Epithelial cell of proximal tubule (primary cell): ENCODE results near the gene STK24. TPM values are rescaled to one million over a fixed set of nuclear protein-coding genes. Genes with fewer than 3 reads are reported as not detected.

Experiments
- DNase-seq: peaks from one replicate; pipeline ENCODE4 v3.0.0-alpha.2; 2011; ENCODE audit warnings: low read depth
- H3K4me3 ChIP-seq: 2 replicates; pipeline ENCODE4 v1.5.1; 2011; ENCODE audit warnings: low read depth, mild to moderate bottlenecking, low read length
- total RNA-seq: library from RNA; depleted of rRNA; stranded (reverse); fragments of >200 nt; gene quantifications from 2 replicates; pipeline ENCODE4 v1.2.3, GENCODE V29; 2015
- TF ChIP-seq, protein P1 (sequence below): conservative IDR thresholded peaks from 2 replicates; pipeline ENCODE4 v1.5.1; 2012; ENCODE audit warnings: low read depth, mild to moderate bottlenecking, low read length

The STK24 gene
- total RNA-seq, 1 donor from 2014 or later, result 115 TPM

DNA sequence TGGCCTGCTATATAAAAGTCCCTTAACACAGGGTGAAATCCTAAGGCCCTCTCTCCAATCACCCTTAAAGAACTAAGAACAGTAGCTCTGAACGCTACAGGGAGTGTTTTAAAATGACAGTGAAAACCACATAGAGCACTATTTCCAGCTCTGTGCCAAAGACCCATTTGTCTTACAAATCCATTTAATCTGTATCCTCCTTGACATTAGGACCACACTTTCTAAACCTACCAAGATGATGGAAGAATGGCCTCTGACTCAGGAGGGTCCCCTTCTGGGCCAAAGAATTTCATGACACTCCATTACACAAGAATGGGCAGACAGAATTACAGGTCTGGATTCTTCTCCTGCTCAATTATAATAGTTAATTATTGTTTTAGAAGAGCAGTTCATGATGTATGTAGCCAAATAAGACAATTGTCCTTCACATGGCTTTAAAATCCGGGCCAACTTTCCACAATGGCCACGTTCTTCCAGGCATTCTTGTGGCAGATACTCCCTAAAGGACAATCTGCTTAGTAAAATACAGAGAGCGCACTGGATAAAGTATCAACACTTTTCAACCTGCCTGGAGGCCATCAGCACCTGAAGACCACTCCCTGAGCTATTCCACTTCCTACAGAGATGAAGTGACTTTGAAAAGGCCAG is 61.0 kb downstream of the STK24 start:
- TF ChIP-seq, protein P1, sequence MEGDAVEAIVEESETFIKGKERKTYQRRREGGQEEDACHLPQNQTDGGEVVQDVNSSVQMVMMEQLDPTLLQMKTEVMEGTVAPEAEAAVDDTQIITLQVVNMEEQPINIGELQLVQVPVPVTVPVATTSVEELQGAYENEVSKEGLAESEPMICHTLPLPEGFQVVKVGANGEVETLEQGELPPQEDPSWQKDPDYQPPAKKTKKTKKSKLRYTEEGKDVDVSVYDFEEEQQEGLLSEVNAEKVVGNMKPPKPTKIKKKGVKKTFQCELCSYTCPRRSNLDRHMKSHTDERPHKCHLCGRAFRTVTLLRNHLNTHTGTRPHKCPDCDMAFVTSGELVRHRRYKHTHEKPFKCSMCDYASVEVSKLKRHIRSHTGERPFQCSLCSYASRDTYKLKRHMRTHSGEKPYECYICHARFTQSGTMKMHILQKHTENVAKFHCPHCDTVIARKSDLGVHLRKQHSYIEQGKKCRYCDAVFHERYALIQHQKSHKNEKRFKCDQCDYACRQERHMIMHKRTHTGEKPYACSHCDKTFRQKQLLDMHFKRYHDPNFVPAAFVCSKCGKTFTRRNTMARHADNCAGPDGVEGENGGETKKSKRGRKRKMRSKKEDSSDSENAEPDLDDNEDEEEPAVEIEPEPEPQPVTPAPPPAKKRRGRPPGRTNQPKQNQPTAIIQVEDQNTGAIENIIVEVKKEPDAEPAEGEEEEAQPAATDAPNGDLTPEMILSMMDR, result no peak
- no peak overlapping the region for H3K4me3 ChIP-seq
- no peak for DNase-seq

GRCh38 chr13:98514288-98514687 is 62.6 kb downstream of the STK24 start:
- no peak for DNase-seq
- no peak overlapping the region for H3K4me3 ChIP-seq
- TF ChIP-seq, protein P1, result no peak

DNA sequence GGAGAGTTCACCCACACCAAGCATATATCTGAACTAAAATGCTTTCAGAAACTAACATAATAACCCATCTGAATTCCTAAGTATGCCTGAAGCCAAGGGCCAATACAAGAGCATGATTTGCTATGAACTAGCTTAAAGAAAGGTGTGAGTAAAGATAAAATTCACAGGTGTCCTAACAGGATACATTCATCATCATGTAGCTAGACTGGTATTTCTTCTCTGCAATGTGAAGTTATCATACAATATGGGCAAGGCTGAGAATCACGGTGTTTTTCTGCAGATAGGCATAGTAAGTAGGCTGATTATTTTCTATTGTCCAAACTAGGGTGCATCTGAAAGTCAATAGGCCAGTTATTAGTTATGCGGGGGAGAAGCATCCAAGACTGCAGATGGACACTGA is 63.1 kb downstream of the STK24 start:
- no peak for DNase-seq
- TF ChIP-seq, protein P1, result no peak
- no peak overlapping the region for H3K4me3 ChIP-seq

GRCh38 chr13:98512774-98513665 is 63.9 kb downstream of the STK24 start:
- TF ChIP-seq, protein P1, result no peak
- DNase-seq, result no peak
- H3K4me3 ChIP-seq, result no peak overlapping the region

GRCh38 chr13:98511435-98511834 is 65.5 kb downstream of the STK24 start:
- no peak overlapping the region for H3K4me3 ChIP-seq
- TF ChIP-seq, protein P1, result no peak
- no peak for DNase-seq

GRCh38 chr13:98510156-98510509 is 66.8 kb downstream of the STK24 start:
- H3K4me3 ChIP-seq, result no peak overlapping the region
- TF ChIP-seq, protein P1, result no peak
- no peak for DNase-seq
